T-cell (primary cell): Measurements from ENCODE around the gene MARCHF11. TPM values are rescaled to one million over a fixed set of nuclear protein-coding genes. Genes with fewer than 3 reads are reported as not detected.

Experiments
- ATAC-seq, 4 experiments: fragments of 200-7000 bp in 3 of 4; fragments of 150-1000 bp in 1 of 4; cut with Tn5 transposase; replicated peaks in 1 of 4; 1 replicate in 3 of 4; 2 replicates in 1 of 4; pipeline ENCODE4 v1.10.0; 2021; ENCODE audit warnings: moderate library complexity in 3 of 4, mild to moderate bottlenecking in 2 of 4, moderate number of reproducible peaks in 1 of 4
- CTCF ChIA-PET, 2 donors: fragments of 300-600 bp; sonication (Branson Sonifier 250); formaldehyde crosslinking; loops; one replicate each; lab custom pipeline; 2022; ENCODE audit warnings: antibody characterized with exemption in 2 of 2; lab: Charles Lee
- POLR2A ChIA-PET, 2 donors: fragments of 300-600 bp; sonication (Branson Sonifier 250); formaldehyde crosslinking; loops; one replicate each; lab custom pipeline; 2022; ENCODE audit warnings: antibody characterized with exemption in 2 of 2; lab: Charles Lee
- DNase-seq, 35 experiments: peaks; one replicate each; pipeline versions ENCODE4 v3.0.0 to v3.0.0-alpha.2; 2013 to 2023
- H3K27ac ChIP-seq: one replicate; pipeline ENCODE4 v1.5.1; 2013; ENCODE audit warnings: low read length
- H3K27me3 ChIP-seq, 2 experiments: replicated peaks in 1 of 2; 1 replicate in 1 of 2; 2 replicates in 1 of 2; pipeline versions ENCODE4 v1.6.1 to v1.7.0; 2013; ENCODE audit warnings: low read length in 1 of 2, mixed read lengths in 1 of 2; ENCODE audit not compliant: control insufficient read depth in 2 of 2, insufficient read depth in 2 of 2; ENCODE audit errors: extremely low read depth in 1 of 2
- H3K36me3 ChIP-seq, 2 donors: 1 replicate in 1 of 2; 2 replicates in 1 of 2; pipeline versions ENCODE4 v1.6.1 to v1.7.0; 2013; ENCODE audit warnings: low read length in 1 of 2; ENCODE audit not compliant: control insufficient read depth in 2 of 2, insufficient read depth in 1 of 2; ENCODE audit errors: extremely low read depth in 1 of 2
- H3K4me1 ChIP-seq, 2 experiments: 1 replicate in 1 of 2; 2 replicates in 1 of 2; pipeline versions ENCODE4 v1.6.1 to v1.7.0; 2013; ENCODE audit warnings: low read length in 2 of 2, mixed read lengths in 1 of 2; ENCODE audit not compliant: insufficient read depth in 2 of 2, control insufficient read depth in 1 of 2; ENCODE audit errors: extremely low read depth in 1 of 2
- H3K4me3 ChIP-seq, 2 donors: 1 replicate in 1 of 2; 2 replicates in 1 of 2; pipeline versions ENCODE4 v1.5.1 to v1.7.0; 2013; ENCODE audit warnings: mild to moderate bottlenecking in 2 of 2, low read length in 1 of 2, moderate library complexity in 1 of 2; ENCODE audit not compliant: control insufficient read depth in 1 of 2; ENCODE audit errors: extremely low read depth in 1 of 2
- H3K9me3 ChIP-seq: 2 replicates; pipeline ENCODE4 v1.7.0; 2013
- H3K27ac Mint-ChIP-seq, 2 donors: one replicate each; pipeline ENCODE4 v1.8.0; 2020 to 2021; ENCODE audit warnings: mild to moderate bottlenecking in 2 of 2, mixed read lengths in 2 of 2
- H3K27me3 Mint-ChIP-seq, 2 donors: one replicate each; pipeline ENCODE4 v1.8.0; 2021 to 2022; ENCODE audit warnings: mixed read lengths in 2 of 2
- H3K36me3 Mint-ChIP-seq: one replicate; pipeline ENCODE4 v1.8.0; 2021; ENCODE audit warnings: mixed read lengths
- H3K4me1 Mint-ChIP-seq, 3 donors: one replicate each; pipeline ENCODE4 v1.8.0; 2020 to 2022; ENCODE audit warnings: mixed read lengths in 3 of 3, mild to moderate bottlenecking in 1 of 3
- H3K4me3 Mint-ChIP-seq, 3 donors: one replicate each; pipeline ENCODE4 v1.8.0; 2020 to 2022; ENCODE audit warnings: mild to moderate bottlenecking in 3 of 3, mixed read lengths in 3 of 3, moderate library complexity in 3 of 3
- H3K9me3 Mint-ChIP-seq, 3 donors: one replicate each; pipeline ENCODE4 v1.8.0; 2020 to 2022; ENCODE audit warnings: mixed read lengths in 3 of 3
- WGBS: methylation state at CpG from one replicate; pipeline ENCODE4 v1.1.5; 2013; ENCODE audit warnings: missing lambda C conversion rate; ENCODE audit not compliant: insufficient coverage; 5-methylcytosine and 5-hydroxymethylcytosine counted together
- total RNA-seq, 35 experiments: library from RNA in 6 of 35; stranded (reverse) in 6 of 35; fragments of 120-200 nt in 1 of 35; gene quantifications; one replicate each; pipeline versions ENCODE4 v1.2.1 to v1.2.4 and lab custom pipeline; 2013 to 2026

MARCHF11 gene
- total RNA-seq, 5 donors from 2014 or later (not counting 1 experiment from before 2014, with no cell fraction given), result not detected

DNA sequence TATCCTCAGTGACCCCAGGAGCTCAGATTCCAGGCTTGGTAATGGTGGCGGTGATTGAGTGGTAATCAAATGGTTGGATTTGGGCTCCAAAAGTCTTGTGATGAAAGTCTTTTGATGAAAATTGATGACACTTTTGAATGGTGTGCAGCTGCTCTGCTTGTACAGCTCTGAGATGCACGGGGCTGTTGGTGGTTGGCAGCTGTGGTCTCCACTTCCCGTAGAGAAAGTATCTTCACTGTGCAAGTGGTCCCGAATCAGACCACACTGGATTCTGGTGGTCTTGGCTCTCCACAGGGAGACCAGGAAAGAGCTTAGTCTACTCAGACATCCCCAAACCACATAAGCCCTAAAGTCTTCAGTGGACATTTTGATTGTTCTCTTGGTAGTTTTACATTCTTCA, 96.6 kb downstream of the MARCHF11 start:
- no peaks in the 10 kb centered on the region for H3K36me3 ChIP-seq
- Mint-ChIP-seq H3K27me3 (peaks cover 3 to 9% of the 10 kb centered on the region in 2 donors), H3K36me3 (no peaks in the 10 kb centered on the region), H3K27ac (no peak overlapping the region), H3K4me1 (no peaks in the 10 kb centered on the region), H3K4me3 (no peak overlapping the region), H3K9me3 (peaks cover 0 to 16% (median 0%) of the 10 kb centered on the region in 3 donors)
- DNase-seq, result no peak
- H3K27ac ChIP-seq, result no peak overlapping the region
- WGBS, result 100% methylated on average over 1 of the region's 4 CpGs
- H3K4me1 ChIP-seq, result no peaks in the 10 kb centered on the region
- CTCF ChIA-PET, result no interaction called here
- H3K9me3 ChIP-seq, result no peaks in the 10 kb centered on the region
- peaks cover 0 to 5% of the 10 kb centered on the region in 2 experiments for H3K27me3 ChIP-seq
- no peak overlapping the region for H3K4me3 ChIP-seq
- POLR2A ChIA-PET, result no interaction called here
- no peak for ATAC-seq

DNA sequence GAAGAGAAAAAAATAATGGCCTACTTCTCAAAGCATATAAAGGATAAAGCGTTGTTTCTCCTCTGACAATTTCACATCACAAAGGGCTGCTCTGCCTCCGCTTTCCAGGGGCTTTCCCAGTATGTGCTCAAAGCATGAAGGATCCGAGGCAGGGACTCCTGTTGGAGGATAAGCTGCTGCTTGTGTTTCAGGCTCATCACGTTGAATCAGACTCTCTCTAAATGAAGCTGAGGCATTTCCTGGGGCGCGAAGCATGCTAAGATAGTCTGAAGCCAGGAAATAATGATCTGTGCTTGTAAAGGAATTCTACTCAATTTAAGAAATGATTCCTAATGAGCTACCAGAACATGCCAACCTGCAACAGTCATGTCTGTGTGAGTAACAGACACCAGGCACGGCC, 97.5 kb downstream of the MARCHF11 start:
- Mint-ChIP-seq H3K4me3 (no peak overlapping the region), H3K36me3 (no peaks in the 10 kb centered on the region), H3K9me3 (peaks cover 0 to 16% (median 0%) of the 10 kb centered on the region in 3 donors), H3K27me3 (peaks cover 3 to 9% of the 10 kb centered on the region in 2 donors), H3K4me1 (no peaks in the 10 kb centered on the region), H3K27ac (no peak overlapping the region)
- ATAC-seq, result no peak
- Histone ChIP-seq H3K36me3 (no peaks in the 10 kb centered on the region), H3K27ac (no peak overlapping the region), H3K4me1 (no peaks in the 10 kb centered on the region), H3K27me3 (peaks cover 0 to 5% of the 10 kb centered on the region in 2 experiments), H3K9me3 (no peaks in the 10 kb centered on the region), H3K4me3 (no peak overlapping the region)
- POLR2A ChIA-PET, result no interaction called here
- CTCF ChIA-PET, result no interaction called here
- no peak for DNase-seq
- 14% methylated on average over 1 of the region's 7 CpGs for WGBS

DNA sequence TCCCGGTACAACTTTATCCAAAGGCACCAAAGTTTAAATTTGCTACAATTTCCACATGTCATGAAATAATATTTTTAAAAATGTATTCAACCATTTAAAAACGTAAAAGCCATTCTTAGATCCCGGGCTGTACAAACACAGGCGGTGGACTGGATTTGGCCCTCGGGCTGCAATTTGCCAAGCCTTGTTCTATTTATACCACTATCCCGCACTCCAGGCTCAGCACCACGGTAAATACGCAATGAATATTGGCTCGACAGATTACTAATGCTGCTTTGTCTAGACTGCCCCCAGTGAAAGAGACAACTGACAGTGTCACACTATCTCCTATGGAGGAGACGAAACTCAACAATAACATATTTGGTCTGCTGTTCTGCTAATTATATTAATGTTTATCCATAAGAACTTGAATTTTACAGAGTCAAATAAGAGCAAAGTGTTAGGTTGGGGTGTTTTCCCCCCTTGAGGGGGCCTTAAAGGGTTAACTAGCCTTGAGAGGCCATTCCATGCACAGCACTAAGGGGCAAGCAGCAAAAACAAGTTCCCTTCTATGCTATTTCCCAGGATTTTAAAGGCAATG, 98.1 kb downstream of the MARCHF11 start:
- CTCF ChIA-PET, result no interaction called here
- Histone ChIP-seq H3K36me3 (no peaks in the 10 kb centered on the region), H3K27me3 (peaks cover 0 to 5% of the 10 kb centered on the region in 2 experiments), H3K4me3 (no peak overlapping the region), H3K9me3 (no peaks in the 10 kb centered on the region), H3K27ac (no peak overlapping the region), H3K4me1 (no peaks in the 10 kb centered on the region)
- WGBS, result 87% methylated on average over 6 of the region's 10 CpGs
- Mint-ChIP-seq H3K4me1 (no peaks in the 10 kb centered on the region), H3K9me3 (peaks cover 0 to 16% (median 0%) of the 10 kb centered on the region in 3 donors), H3K27me3 (peaks cover 3 to 9% of the 10 kb centered on the region in 2 donors), H3K4me3 (no peak overlapping the region), H3K36me3 (no peaks in the 10 kb centered on the region), H3K27ac (no peak overlapping the region)
- no peak for DNase-seq
- ATAC-seq, result no peak
- POLR2A ChIA-PET, result no interaction called here

DNA sequence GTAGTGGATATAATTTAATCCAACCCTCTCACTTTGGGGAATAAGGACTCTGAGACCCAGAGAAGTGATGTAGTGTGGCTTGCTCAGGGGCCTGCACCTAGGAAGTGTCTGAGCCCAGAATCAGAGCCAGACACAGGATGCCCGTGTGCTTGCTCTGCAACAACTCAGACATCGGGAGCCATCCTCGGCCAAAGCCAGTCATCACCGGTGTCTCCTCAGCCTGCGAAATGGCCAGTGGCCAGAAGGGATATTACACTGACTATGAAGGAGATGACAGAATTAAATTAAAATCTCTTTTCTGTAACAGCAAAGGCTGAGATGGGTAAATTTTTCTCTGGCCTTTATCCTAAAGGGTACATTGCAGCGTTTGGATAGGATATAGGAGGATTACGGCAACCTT, 102.9 kb downstream of the MARCHF11 start:
- no peak overlapping the region for H3K27ac ChIP-seq
- H3K4me3 ChIP-seq, result no peak overlapping the region
- no peaks in the 10 kb centered on the region for H3K9me3 ChIP-seq
- POLR2A ChIA-PET, result no interaction called here
- whole genome bisulfite sequencing, result no CpG with 5 or more reads among the region's 7 CpGs
- Mint-ChIP-seq H3K4me1 (no peaks in the 10 kb centered on the region), H3K36me3 (no peaks in the 10 kb centered on the region), H3K4me3 (no peak overlapping the region), H3K9me3 (peaks cover 0 to 21% (median 0%) of the 10 kb centered on the region in 3 donors), H3K27me3 (peaks cover 0 to 9% of the 10 kb centered on the region in 2 donors), H3K27ac (no peak overlapping the region)
- H3K27me3 ChIP-seq, result peaks cover 0 to 5% of the 10 kb centered on the region in 2 experiments
- ATAC-seq (no peak), DNase-seq (no peak)
- H3K4me1 ChIP-seq, result no peaks in the 10 kb centered on the region
- no peaks in the 10 kb centered on the region for H3K36me3 ChIP-seq
- CTCF ChIA-PET, result no interaction called here

DNA sequence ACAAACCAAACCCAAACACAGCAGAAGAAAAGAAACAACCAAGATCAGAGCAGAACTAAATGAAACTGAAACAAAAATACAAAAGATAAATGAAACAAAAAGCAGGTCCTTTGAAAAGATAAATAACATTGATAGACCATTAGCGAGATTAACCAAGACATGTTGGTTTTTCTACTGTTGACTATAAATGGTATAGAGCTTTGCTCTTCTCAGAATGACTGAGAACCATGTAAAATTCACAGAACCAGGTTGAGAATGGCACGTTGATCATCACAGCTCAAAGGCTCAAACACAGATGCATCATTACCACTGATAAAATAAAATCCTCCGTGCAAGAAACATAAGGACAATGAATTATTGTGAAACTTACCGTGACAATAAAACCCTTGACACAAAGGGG, 105.2 kb downstream of the MARCHF11 start:
- ATAC-seq, result no peak

DNA sequence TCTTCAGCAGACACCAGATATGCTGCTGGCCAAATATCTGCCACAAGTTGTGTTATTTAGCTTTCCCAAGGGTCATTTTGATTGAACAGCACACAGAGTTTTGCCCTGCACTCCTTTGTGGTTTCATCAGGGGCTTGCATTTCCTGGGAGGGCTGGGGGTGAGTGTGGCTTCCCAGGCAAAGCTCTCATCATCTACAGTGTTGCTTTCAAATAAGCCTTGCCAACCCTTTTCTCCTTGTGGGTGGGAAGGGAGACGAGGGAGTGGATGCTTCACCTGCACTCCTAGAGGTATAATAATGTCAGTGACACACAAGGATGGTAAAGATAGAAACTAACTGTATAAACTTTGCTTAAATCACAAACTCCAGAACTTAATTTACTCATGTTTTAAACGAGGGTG, 107.0 kb downstream of the MARCHF11 start:
- H3K27me3 Mint-ChIP-seq, result no peaks in the 10 kb centered on the region
- peaks cover 0 to 9% (median 0%) of the 10 kb centered on the region in 3 donors for H3K9me3 Mint-ChIP-seq

More for the DNA sequence above, 105.2 kb downstream of the MARCHF11 start:
- Mint-ChIP-seq H3K4me3 (no peak overlapping the region), H3K36me3 (no peaks in the 10 kb centered on the region), H3K27ac (no peak overlapping the region), H3K4me1 (no peaks in the 10 kb centered on the region), H3K27me3 (peaks cover 0 to 4% of the 10 kb centered on the region in 2 donors), H3K9me3 (peaks cover 0 to 15% (median 0%) of the 10 kb centered on the region in 3 donors)
- DNase-seq, result no peak
- no peak overlapping the region for H3K4me3 ChIP-seq
- ChIA-PET CTCF (no interaction called here), POLR2A (no interaction called here)
- no peaks in the 10 kb centered on the region for H3K4me1 ChIP-seq
- H3K27me3 ChIP-seq, result peaks cover 0 to under 1% of the 10 kb centered on the region in 2 experiments
- no CpG with 5 or more reads among the region's 4 CpGs for WGBS
- H3K27ac ChIP-seq, result no peak overlapping the region
- no peaks in the 10 kb centered on the region for H3K9me3 ChIP-seq
- H3K36me3 ChIP-seq, result no peaks in the 10 kb centered on the region

More for the DNA sequence above, 107.0 kb downstream of the MARCHF11 start:
- H3K4me1 ChIP-seq, result no peaks in the 10 kb centered on the region
- Mint-ChIP-seq H3K4me3 (no peak overlapping the region), H3K36me3 (no peaks in the 10 kb centered on the region), H3K27ac (no peak overlapping the region), H3K4me1 (no peaks in the 10 kb centered on the region)
- ChIA-PET CTCF (no interaction called here), POLR2A (no interaction called here)
- H3K27me3 ChIP-seq, result no peaks in the 10 kb centered on the region
- WGBS, result no CpG with 5 or more reads among the region's 2 CpGs
- H3K36me3 ChIP-seq, result no peaks in the 10 kb centered on the region
- H3K27ac ChIP-seq, result no peak overlapping the region
- ATAC-seq (no peak), DNase-seq (no peak)
- no peak overlapping the region for H3K4me3 ChIP-seq
- no peaks in the 10 kb centered on the region for H3K9me3 ChIP-seq
